GM19438 (cell line): ENCODE measurements around the gene NXPH1.

Experiments
- ATAC-seq: cut with Tn5 transposase; IDR thresholded peaks from one replicate; pipeline ENCODE4 v1.9.1; 2021; ENCODE audit warnings: low read depth; ENCODE audit not compliant: unreplicated experiment

NXPH1 gene

DNA sequence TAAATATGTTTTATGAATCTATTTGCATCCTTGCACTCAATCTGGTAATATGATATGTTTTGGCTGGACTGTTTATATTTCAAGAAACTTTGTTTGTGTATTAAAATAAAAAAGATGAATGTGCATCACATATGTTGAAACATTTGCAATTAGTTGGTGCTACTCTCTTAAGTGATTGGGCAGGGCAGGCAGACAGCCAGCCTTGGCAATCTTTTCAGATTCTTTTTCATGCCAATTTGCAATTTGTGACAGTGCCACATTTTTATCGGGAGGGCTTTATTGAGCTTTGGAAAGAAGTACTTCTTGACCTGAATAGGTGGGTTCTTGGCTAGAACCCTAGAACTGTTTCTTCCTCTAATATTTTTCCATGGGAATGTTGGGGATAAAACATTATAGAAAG is 152.2 kb downstream of the NXPH1 start:
- ATAC-seq = no peak

DNA sequence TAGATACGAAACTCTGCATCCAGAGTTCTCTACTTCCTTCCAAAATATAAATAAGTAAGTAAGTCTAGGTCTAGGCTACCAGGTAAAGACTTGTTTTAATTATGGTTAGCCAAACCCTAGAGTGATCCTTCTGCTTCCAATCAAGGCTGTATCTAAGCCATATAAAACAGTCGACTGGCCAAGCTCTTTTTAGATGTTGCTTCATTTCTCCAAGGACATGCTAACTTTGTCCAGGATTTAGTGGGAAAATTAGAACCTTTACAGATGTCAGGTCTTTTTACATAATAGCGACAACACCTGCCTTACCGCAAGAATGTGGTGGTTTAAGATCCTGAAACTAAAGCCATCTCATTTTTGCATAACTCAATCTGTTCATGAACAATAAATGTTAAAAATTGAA is 156.8 kb downstream of the NXPH1 start:
- ATAC-seq = no peak

DNA sequence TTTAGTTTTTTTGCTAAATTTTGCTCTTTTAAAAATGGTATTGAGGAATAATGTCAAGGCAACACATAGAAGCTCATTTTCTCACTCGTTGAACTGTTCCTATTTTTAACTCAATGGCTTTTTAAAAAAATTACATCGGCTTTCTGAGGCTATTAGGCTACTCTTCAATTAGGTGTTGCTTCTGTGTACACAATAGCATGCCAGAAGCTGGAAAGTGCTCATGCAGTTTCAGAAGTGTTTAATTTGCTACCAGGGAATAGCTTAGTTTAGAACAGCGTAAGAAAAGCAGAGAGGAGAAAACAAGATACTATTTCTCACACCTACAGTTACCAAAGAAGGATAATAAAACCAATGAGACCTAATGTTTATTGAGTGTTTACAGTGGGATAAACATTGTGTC is 157.4 kb downstream of the NXPH1 start:
- ATAC-seq = no peak

DNA sequence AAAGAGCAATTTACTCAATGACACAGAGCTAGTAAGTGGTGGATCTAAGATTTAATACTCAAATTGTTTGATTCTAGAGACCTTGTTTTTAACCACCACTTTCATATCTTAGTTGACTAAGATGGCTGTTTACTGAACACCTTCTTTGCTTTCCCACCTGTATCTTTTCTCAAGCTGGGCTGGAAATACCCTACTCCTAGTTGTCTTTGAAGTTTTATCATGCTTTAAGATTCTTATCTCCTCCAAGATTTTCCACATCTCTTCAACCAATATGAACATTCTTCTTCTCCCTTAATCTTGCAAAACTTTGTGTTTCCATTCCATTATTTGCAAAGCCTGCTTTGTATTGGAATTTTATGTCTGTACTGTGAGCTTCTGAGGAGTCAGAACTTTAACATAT is 157.9 kb downstream of the NXPH1 start:
- no peak for ATAC-seq

DNA sequence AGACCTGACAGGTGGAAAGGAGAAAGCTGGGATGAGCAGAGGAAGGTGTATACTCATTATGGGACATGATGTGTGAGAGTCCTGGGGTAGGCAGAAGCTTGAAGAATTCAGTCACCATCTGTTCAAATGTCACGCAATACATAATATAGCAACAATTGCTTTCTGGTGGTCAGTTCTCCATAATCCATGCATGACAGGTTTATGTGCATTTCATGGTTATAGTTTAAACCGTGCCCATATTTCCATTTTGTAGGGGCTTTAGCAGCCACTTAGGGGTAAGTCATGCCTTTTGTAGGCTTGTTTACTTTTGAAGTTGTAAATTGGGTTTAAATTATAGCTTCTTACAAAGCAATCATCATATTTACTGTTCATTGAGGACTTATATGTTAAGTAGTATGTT is 158.8 kb downstream of the NXPH1 start:
- no peak for ATAC-seq

DNA sequence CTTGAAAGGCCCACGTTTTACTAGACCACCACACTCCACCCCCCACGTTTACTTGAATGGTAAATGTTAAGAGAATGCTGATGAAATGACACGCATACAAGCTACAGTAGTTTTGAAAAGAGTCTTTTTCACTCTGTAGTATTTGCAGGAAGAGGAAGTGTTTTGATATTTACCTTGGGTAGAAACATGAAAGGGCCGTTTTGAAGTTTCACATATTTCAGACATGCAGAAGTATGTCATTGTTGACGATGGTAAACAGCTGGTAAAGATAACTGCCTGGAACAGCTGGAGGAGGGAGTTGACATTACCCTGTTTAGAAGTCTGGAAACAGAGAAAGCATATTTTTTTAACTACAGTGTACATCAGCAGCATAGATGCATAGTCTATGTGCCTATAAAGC is 160.7 kb downstream of the NXPH1 start:
- ATAC-seq = no peak

DNA sequence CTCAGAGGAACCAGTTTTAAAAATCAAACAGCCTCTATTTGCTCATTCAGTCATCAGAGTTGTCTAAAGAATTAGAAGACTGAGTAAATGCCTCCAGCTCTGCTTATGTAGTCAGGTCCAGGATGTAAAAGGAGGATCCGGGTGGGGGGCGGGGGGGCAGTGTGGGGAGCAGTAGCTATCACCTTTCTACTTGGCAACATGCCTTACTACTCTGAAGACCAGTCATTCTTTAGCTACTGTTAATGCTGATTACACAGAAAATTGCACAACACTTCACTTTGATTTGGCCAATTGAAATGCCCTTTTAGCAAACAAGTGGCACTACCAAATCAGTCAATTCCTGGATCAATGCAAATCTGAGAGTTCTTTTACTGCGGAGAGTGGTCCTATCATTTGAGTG is 164.2 kb downstream of the NXPH1 start:
- ATAC-seq = no peak

DNA sequence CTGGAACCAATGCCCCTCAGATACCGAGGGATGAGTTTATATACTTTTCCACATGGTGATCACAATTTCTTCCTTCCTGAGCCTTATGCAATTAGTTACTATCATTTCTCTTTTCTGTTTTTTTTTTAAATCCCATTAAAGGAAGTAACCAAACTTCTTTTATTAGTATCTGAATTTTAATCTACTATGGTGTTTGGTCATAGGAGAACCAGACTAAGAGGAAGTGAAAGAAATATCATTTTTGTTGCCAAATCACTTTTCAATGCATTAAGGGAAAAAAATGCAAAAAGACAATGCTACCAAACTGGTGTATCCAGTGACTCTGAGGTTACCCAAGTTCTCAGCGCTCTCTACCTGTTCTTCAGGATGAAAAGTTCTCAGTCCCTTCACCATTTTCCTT is 167.7 kb downstream of the NXPH1 start:
- no peak for ATAC-seq

DNA sequence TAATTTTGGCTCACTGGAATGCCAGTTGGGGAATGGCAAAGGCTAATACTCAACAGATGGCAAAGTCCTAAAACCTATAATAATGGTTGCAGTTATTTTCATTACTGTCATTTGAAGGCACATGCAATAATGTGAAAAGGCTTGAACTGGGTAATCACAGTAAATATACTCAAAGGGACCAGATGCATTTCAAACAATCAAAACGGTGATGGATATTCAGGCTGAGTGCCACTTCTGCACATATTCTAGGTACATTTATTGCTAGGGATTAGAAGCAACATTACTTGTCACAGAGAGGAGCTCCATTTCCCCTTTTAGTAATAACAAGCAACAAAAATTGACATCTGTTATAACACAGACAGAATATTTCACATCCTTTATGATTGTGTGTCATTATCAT is 171.8 kb downstream of the NXPH1 start:
- no peak for ATAC-seq

DNA sequence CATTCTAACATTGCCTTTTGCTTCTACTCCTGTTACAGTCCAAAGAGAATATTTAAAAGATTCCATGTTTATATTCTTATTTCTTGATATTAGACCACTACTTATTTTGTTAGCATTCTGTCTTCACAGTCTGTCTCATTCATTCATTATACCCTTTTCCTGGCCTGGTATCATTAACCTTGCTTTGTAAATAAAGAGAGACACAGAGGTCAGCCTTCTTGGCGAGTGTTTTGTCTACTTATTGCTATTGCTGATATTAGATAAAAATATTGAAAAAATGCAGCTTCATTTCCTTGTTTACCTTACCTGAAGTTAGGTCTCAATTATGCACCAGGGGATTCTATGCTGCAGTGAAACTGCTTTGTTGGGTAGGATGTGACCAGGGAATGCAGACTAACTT is 179.2 kb downstream of the NXPH1 start:
- no peak for ATAC-seq

DNA sequence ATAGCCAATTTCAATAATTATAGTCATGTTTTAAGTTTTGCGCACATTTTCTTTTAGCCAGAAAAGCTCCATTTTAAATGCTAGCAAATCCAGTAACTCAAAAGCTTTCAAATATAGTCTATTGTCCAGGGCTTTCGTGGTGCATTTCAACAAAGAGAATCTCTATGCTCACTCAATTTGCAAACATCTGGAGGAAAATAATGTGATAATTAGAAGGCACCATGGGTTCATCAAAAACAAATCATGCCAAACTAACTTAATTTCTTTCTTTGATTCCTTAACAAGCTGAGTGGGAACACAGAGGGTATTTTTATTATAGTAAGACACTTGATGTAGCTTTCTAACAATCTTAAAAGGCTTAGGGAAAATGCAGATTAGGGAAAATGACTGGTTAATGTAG is 179.8 kb downstream of the NXPH1 start:
- ATAC-seq = no peak

DNA sequence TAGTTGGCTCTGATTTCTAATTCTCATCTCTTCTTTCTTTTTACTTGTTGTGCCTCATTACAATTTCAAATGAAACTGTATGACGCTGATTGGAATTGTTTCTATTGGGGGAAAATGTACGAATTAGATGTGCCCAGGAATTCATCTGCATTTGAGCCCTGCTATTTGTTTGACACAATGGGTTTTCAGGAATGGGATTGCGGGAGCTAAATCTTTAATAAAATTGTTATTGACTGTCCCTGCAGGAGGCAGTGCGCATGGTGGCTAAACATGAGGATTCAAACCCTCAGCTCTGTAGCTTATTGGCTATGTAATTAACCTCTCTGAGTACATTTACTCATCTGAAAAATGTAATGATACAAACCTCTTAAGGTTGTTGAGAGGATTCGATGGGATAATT is 181.6 kb downstream of the NXPH1 start:
- no peak for ATAC-seq

DNA sequence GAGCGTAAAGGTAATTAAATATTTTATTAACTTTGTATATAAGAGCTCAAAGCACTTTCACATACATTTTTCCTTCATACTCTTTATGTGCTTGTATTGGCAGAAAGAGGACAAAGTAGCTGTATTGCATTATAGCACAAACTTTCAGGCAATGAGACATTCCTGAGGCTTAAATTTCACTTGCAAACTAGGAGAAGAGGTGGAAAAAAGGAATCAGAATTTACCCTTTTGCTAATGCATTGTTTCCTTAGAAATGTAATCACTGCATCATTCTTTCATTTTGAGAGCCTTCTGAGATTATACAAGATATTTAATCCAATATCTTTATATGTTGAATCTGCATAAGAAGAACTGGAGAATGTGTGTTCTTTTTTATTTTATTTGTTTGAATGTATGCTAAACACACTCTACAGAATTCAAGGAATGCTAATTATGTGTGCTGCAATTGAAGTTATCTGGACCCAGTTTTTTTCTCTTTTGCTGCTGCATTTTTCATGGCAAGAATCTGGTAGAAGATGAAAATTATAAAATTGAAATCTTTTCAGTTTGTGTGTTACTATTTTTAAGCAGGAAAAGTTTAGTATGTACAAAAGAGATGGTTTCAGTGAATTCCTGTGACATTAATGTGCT is 185.1 kb downstream of the NXPH1 start:
- ATAC-seq = no peak

DNA sequence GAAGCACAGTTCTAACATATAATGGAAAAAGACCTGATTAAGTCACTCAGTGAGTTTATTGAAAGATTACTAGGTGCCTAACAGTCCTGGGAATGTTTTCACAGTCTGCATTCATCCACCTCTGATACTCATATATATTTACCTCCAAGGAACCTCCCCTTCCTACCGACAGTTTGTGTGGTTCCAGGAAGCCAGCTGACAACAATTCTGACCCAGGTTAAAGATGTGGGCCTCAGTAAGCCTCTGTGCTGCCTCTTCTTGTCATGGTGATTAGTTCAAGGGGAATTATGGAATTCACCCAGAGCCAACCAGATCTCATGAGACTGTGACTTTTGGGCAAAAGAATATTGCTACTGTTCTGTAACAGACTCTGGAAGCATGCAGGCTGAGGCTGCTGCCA is 186.8 kb downstream of the NXPH1 start:
- no peak for ATAC-seq

DNA sequence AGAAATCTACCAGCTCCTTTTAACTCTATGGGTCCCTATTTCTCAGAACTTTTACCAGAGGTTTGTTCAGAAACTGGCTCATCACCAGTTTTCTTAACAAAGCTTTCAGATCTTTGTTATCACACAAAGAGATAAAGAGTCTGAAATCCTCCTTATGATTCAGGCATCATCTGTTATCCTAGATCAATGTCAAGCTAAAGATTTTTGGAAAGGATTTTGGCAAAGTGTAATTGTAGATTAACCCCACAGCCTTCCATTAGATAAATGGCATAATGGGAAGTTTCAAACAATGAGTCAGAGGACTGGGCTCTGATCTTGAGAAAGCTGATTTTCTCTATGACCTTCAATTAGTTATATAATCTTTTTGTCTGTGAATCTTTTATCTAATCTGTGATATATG is 192.2 kb downstream of the NXPH1 start:
- ATAC-seq = no peak

DNA sequence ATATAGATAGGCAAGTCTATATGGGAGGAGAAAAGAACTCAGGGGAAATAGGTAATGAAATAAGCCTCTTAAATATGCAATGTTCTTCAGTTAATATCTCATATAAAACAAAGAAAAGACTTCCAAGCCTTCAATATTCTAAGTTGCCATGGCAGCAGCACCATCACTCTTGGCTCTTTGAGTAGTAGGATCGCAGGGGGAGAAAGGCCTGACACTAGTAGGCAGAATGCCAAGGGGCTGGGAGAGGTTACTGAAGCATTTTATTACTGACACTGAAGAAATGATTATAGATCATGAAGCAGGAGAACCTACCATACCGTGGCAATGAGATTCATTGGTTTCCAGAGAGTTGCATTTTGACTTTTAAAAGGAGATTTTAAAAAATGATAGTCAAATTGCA is 193.9 kb downstream of the NXPH1 start:
- ATAC-seq = no peak

DNA sequence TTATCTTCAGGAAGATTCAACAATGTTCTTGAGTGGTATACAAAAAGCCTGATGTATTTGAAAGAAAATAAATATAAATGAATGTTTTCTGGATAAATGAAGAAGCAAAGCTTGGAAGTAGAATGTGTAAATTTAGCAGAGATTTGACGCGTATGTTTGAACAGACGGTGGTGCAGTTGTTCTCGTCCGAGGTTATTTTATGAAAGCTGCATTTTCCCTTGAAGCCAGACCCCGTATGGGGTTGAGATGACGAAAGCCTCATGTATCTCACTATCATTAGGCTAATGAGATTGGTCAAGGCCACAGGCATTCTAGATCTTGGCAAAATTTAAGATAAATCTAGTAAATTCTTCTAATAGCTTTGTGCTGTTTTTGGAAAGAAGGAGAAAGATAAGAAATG is 195.2 kb downstream of the NXPH1 start:
- no peak for ATAC-seq

DNA sequence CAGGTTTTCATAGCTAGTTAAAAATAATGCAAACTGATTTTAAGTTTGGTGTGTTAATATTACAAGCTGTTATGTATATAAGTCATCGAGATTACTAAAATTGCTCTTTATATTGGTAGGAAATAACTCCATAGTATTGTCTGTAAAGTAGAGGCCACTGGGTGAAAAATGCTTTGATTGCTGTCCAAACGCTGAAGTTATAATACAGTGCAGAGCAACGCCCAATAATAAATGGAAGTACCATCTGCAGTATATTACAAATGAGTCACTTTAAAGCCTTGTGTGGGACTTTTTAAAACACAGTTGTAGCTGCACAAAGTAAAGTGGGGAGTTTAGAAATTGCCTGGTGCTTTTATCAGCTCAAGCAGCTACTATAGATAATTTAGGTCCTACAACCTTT is 196.1 kb downstream of the NXPH1 start:
- no peak for ATAC-seq

DNA sequence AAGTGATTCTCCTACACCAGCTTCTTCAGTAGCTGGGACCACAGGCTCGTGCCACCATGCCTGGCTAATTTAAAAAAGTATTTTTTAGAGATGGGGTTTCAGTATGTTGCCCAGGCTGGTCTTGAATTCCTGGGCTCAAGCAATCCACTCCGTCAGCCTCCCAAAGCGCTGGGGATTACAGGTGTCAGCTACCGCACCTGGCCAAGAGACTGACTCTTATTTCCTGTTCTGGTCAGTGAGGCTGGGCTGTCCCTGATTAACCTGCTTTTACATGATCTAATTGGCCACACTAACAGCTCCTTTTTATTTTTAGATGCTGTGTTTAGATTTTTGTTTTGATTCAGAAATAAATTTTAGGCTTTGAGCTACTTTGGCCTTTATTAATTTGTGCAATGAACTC is 203.9 kb downstream of the NXPH1 start:
- no peak for ATAC-seq

DNA sequence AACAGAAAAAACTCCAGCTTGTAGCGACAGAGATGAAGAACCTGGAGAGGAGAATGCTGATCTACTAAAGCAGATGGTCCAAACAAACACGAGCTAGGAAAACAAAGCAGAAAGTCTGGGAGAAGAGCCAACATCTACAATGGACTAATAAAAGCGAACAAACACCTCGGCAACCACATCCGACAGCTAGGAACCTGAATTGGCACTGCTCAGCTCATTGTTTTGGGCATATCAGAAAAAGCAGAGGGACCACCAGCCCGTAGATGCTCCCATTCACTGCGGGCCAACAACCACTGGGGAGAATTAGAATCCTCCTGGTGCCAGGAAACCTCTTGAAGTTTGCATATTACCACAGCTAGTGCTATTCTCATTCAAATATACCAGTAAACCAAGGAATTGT is 204.7 kb downstream of the NXPH1 start:
- ATAC-seq = no peak

DNA sequence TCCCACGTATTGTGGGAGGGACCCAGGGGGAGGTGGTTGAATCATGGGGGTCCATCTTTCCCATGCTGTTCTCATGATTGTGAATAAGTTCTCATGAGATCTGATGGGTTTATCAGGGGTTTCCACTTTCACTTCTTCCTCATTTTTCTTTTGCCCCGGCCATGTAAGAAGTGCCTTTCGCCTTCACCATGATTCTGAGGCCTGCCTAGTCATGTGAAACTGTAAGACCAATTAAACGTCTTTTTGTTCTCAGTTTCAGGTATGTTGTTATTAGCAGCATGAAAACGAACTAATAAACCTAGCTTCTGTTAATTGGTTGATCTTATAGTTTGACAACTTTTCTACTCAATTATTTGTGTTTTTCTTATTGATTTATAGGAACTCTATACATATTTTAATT is 206.3 kb downstream of the NXPH1 start:
- no peak for ATAC-seq

DNA sequence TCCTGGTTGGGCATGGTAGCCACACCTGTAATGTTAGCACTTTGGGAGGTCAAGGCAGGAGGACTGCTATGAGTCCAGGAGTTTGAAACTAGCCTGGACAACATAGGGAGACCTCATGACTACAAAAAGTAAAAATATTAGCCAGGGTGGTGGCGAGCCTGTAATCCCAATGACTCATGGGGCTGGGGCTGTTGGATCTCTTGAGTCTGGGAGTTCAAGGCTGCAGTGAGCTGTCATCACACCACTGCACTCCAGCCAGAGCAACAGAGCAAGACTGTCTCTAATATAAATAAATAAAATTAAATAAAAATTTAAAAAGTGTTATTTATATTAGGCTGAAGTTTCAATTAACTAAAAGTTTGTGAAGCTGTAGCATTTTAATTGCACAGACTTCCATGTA is 207.3 kb downstream of the NXPH1 start:
- no peak for ATAC-seq
